DOHH2 (cell line): Measurements from ENCODE around the gene FZD10.

Experiments
- H3F3A ChIP-seq: fragments of 200-600 bp; sonication (generic), shearing (Covaris generic); 2 replicates; pipeline ENCODE4 v1.6.0; 2016; ENCODE audit warnings: antibody characterized with exemption, mild to moderate bottlenecking; ENCODE audit not compliant: control insufficient read depth, insufficient read depth
- H3K27ac ChIP-seq: fragments of 200-600 bp; sonication (generic); 2 replicates; pipeline ENCODE4 v1.5.1; 2014; ENCODE audit warnings: low read depth, mild to moderate bottlenecking, low read length, moderate library complexity
- H3K27me3 ChIP-seq: fragments of 200-600 bp; sonication (generic); 2 replicates; pipeline ENCODE4 v1.6.1; 2014; ENCODE audit warnings: mild to moderate bottlenecking, low read length, mixed read lengths; ENCODE audit not compliant: control insufficient read depth
- H3K36me3 ChIP-seq: fragments of 200-600 bp; sonication (generic); 2 replicates; pipeline ENCODE4 v1.6.1; 2014; ENCODE audit warnings: mild to moderate bottlenecking, low read length, moderate library complexity, mixed read lengths; ENCODE audit not compliant: control insufficient read depth
- H3K4me1 ChIP-seq: fragments of 200-600 bp; sonication (generic); 2 replicates; pipeline ENCODE4 v1.6.1; 2014; ENCODE audit warnings: mild to moderate bottlenecking, low read length, mixed read lengths; ENCODE audit not compliant: control insufficient read depth
- H3K4me2 ChIP-seq: fragments of 200-600 bp; sonication (generic); 2 replicates; pipeline ENCODE4 v1.6.0; 2014; ENCODE audit warnings: mild to moderate bottlenecking, low read length, moderate library complexity
- H3K4me3 ChIP-seq: fragments of 200-600 bp; sonication (generic); 2 replicates; pipeline ENCODE4 v1.5.1; 2014; ENCODE audit warnings: mild to moderate bottlenecking, low read length, mixed read lengths
- H3K79me2 ChIP-seq: fragments of 200-600 bp; sonication (generic); 2 replicates; pipeline ENCODE4 v1.6.1; 2014; ENCODE audit warnings: mild to moderate bottlenecking, low read length, mixed read lengths; ENCODE audit not compliant: control insufficient read depth
- H3K9me2 ChIP-seq: fragments of 200-600 bp; sonication (generic); replicated peaks from 2 replicates; pipeline ENCODE4 v1.6.1; 2014; ENCODE audit warnings: mild to moderate bottlenecking, low read length, mixed read lengths; ENCODE audit not compliant: control insufficient read depth
- H3K9me3 ChIP-seq: fragments of 200-600 bp; sonication (generic); 2 replicates; pipeline ENCODE4 v1.6.1; 2014; ENCODE audit warnings: antibody characterized with exemption, low read length, mixed read lengths; ENCODE audit not compliant: control insufficient read depth, insufficient read depth
- H4K20me1 ChIP-seq: fragments of 200-600 bp; sonication (generic); 2 replicates; pipeline ENCODE4 v1.6.0; 2014; ENCODE audit warnings: low read depth, mild to moderate bottlenecking, antibody characterized with exemption, low read length, moderate library complexity; ENCODE audit not compliant: control insufficient read depth, insufficient read depth
- EZH2phosphoT487 ChIP-seq: fragments of 200-600 bp; sonication (generic); IDR thresholded peaks from 2 replicates; pipeline ENCODE4 v1.6.1; 2017; ENCODE audit warnings: borderline replicate concordance, mild to moderate bottlenecking, antibody characterized with exemption, low read length, moderate library complexity, mixed read lengths
- TF ChIP-seq, protein P1 (sequence below): fragments of 200-600 bp; sonication (generic); IDR thresholded peaks from one replicate; pipeline ENCODE4 v1.5.1; 2014; ENCODE audit warnings: antibody characterized with exemption, mild to moderate bottlenecking, low read depth, low read length; ENCODE audit not compliant: poor library complexity, severe bottlenecking

FZD10 gene

DNA sequence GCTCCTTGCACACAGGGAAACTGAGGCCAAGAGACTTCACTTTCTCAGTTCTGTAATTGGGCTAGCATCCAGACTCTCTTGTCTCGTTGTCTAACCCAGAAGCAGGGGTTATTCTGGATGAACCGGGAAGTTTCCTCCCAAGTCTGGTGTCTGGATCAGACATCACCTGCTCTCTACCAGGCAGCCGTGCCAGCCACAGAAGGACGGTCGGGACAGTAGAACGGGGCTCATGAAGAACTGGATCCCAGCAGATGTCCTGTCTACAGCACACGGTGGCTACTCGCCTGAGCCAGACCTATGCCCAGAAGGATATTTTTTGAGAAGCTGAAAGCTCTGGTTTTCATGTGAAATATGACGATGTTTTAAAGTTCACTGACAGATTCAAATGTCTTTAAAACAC is 19.1 kb upstream of the FZD10 start:
- Histone ChIP-seq H3K4me1 (no peaks in the 10 kb centered on the region), H4K20me1 (no peaks in the 10 kb centered on the region), H3K4me2 (no peak overlapping the region), H3K27me3 (no peaks in the 10 kb centered on the region), H3K79me2 (no peaks in the 10 kb centered on the region), H3K9me3 (no peaks in the 10 kb centered on the region; the same call in 1 of the 2 replicates), H3K9me2 (no peaks in the 10 kb centered on the region), H3K4me3 (no peak overlapping the region), H3K36me3 (no peaks in the 10 kb centered on the region), H3K27ac (no peak overlapping the region), H3F3A (no peaks in the 10 kb centered on the region)
- TF ChIP-seq EZH2phosphoT487: no peak
- TF ChIP-seq, protein P1, sequence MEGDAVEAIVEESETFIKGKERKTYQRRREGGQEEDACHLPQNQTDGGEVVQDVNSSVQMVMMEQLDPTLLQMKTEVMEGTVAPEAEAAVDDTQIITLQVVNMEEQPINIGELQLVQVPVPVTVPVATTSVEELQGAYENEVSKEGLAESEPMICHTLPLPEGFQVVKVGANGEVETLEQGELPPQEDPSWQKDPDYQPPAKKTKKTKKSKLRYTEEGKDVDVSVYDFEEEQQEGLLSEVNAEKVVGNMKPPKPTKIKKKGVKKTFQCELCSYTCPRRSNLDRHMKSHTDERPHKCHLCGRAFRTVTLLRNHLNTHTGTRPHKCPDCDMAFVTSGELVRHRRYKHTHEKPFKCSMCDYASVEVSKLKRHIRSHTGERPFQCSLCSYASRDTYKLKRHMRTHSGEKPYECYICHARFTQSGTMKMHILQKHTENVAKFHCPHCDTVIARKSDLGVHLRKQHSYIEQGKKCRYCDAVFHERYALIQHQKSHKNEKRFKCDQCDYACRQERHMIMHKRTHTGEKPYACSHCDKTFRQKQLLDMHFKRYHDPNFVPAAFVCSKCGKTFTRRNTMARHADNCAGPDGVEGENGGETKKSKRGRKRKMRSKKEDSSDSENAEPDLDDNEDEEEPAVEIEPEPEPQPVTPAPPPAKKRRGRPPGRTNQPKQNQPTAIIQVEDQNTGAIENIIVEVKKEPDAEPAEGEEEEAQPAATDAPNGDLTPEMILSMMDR: no peak

DNA sequence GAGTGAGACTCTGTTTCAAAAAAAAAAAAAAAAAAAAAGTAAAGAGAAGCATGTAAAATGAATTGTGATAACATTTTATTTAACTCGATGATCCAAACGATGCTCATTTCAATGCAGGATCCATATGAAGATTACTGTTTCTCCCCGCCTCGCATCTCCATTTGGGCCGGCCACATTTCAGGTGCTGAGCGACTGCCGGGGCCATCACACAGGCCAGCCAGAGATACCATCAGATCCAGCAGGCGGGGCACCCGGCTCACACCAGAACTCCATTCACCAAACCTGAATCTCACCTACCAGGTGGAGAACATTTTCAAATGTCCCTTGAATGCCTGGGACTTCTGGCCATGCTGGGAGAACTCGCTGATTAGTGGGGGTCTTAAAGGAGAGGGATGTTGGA is 18.0 kb upstream of the FZD10 start:
- Histone ChIP-seq H3K4me1 (no peaks in the 10 kb centered on the region), H3K79me2 (no peaks in the 10 kb centered on the region), H3K9me2 (no peaks in the 10 kb centered on the region), H3K4me2 (no peak overlapping the region), H3K27ac (no peak overlapping the region), H3F3A (no peaks in the 10 kb centered on the region), H3K27me3 (no peaks in the 10 kb centered on the region), H3K36me3 (no peaks in the 10 kb centered on the region), H3K4me3 (no peak overlapping the region), H4K20me1 (no peaks in the 10 kb centered on the region), H3K9me3 (no peaks in the 10 kb centered on the region)
- no peak for TF ChIP-seq EZH2phosphoT487
- TF ChIP-seq, protein P1: no peak

DNA sequence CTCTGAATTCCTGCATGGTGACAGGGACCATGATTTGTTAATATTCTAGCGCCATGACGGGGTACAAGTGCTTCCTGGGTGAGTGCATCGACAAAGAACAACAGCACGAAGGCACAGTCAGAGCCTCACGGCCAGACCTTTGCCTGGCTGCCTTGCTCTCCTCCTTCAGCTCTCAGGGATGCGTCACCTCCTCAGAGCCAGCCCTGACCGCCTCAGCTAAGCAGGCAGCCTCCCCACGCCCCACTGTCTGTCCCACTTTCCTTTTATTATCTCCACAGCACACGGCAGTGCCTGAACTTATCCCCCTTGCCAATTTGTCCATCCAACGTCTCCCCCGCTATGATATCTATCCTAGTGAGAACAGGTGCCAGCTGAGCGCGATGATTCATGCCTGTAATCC is 16.5 kb upstream of the FZD10 start:
- TF ChIP-seq, protein P1: no peak
- TF ChIP-seq EZH2phosphoT487: no peak
- Histone ChIP-seq H3K79me2 (no peaks in the 10 kb centered on the region), H3K27me3 (no peaks in the 10 kb centered on the region), H3K4me1 (no peaks in the 10 kb centered on the region), H3K4me3 (no peak overlapping the region), H3K4me2 (no peak overlapping the region), H3K9me2 (no peaks in the 10 kb centered on the region), H3K27ac (no peak overlapping the region), H3K36me3 (no peaks in the 10 kb centered on the region), H3K9me3 (no peaks in the 10 kb centered on the region), H4K20me1 (no peaks in the 10 kb centered on the region), H3F3A (no peaks in the 10 kb centered on the region)

DNA sequence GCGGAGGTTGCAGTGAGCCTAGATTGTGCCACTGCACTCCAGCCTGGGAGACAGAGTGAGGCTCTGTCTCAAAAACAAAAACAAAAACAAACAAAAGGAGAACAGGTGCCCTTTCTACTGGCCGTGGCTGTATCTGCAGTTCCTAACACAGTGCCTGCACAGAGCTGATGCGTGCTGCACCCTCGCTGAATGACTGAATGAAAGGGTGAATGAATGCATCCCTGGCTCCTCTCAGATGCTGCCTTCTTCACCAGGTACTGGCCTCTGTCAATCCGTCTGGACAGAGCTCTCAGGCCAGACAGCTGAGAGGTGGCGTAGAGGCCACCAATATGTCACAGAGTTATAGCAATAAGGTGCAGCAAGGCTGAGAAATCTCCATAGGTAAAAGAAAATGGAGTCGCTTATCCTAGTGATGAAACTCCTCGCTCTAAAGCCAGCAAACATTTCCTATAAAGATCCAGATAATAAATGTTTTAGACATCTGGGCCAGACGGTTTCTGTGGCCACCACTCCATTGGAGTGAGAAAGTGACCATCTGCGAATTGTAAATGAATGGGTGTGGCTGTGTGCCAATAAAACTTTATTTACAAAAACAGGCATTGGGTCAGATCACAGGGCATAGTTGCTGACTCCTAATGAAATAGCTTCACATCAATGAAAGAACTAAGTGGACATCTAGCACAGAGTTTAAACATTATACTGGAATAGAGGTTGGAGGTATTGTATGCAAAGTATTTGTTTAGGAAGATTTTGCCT is 15.9 kb upstream of the FZD10 start:
- no peaks in the 10 kb centered on the region for H3K4me1 ChIP-seq
- H3K4me2 ChIP-seq: no peak overlapping the region
- H3K4me3 ChIP-seq: no peak overlapping the region
- no peaks in the 10 kb centered on the region for H3K9me3 ChIP-seq
- no peaks in the 10 kb centered on the region for H3K79me2 ChIP-seq
- H3K27me3 ChIP-seq: no peaks in the 10 kb centered on the region
- no peaks in the 10 kb centered on the region for H3F3A ChIP-seq
- no peaks in the 10 kb centered on the region for H4K20me1 ChIP-seq
- no peak overlapping the region for H3K27ac ChIP-seq
- no peaks in the 10 kb centered on the region for H3K36me3 ChIP-seq
- no peaks in the 10 kb centered on the region for H3K9me2 ChIP-seq
- no peak for TF ChIP-seq EZH2phosphoT487
